Central memory CD8-positive, alpha-beta T cell (primary cell): ENCODE results near the gene SCOC.
A peak's percentile ranks its signal among the peaks of the same experiment; 100 is the strongest.
"Not testable (repeated sequence)": the region's sequence is repeated elsewhere in the genome, so short reads cannot be mapped to it uniquely, and the experiment has no call there.

Experiments used
- ATAC-seq: fragments of 150-1000 bp; cut with Tn5 transposase; replicated peaks from 2 replicates; pipeline ENCODE4 v1.10.0; 2022; ENCODE audit warnings: mild to moderate bottlenecking, moderate FRiP score, moderate number of reproducible peaks; ENCODE audit not compliant: poor library complexity, severe bottlenecking; ENCODE audit errors: extremely low read depth
- DNase-seq, 2 donors: peaks; one replicate each; pipeline ENCODE4 v3.0.0; 2021; ENCODE audit warnings: low spot score in 2 of 2
- H3K27ac Mint-ChIP-seq: one replicate; pipeline ENCODE4 v1.8.0; 2022; ENCODE audit warnings: low read depth, mild to moderate bottlenecking, moderate library complexity, mixed read lengths
- H3K27me3 Mint-ChIP-seq: one replicate; pipeline ENCODE4 v1.8.0; 2022; ENCODE audit warnings: mixed read lengths
- H3K36me3 Mint-ChIP-seq: one replicate; pipeline ENCODE4 v1.8.0; 2022; ENCODE audit warnings: mild to moderate bottlenecking, moderate library complexity, mixed read lengths; ENCODE audit not compliant: insufficient read depth
- H3K4me1 Mint-ChIP-seq: one replicate; pipeline ENCODE4 v1.8.0; 2022; ENCODE audit warnings: mixed read lengths
- H3K4me3 Mint-ChIP-seq: one replicate; pipeline ENCODE4 v1.8.0; 2022; ENCODE audit warnings: mild to moderate bottlenecking, moderate library complexity, mixed read lengths
- H3K9me3 Mint-ChIP-seq: one replicate; pipeline ENCODE4 v1.8.0; 2022; ENCODE audit warnings: mixed read lengths

SCOC gene

GRCh38 chr4:140368686-140369085, 4.8 kb upstream of the SCOC start:
- Mint-ChIP-seq H3K9me3 (no peaks in the 10 kb centered on the region), H3K4me1 (no peaks in the 10 kb centered on the region), H3K4me3 (no peak overlapping the region), H3K36me3 (no peaks in the 10 kb centered on the region), H3K27ac (no peak overlapping the region), H3K27me3 (no peaks in the 10 kb centered on the region)
- no peak for ATAC-seq
- DNase-seq: no peak

- H3K27me3 Mint-ChIP-seq: no peaks in the 10 kb centered on the region
- ATAC-seq (peak; percentile 75), DNase-seq (peak in 1 of 2 donors; percentile 33)
- H3K4me1 Mint-ChIP-seq: peaks cover 35% of the 10 kb centered on the region
- H3K4me3 Mint-ChIP-seq: no peak overlapping the region
- no peaks in the 10 kb centered on the region for H3K9me3 Mint-ChIP-seq
- no peak overlapping the region for H3K27ac Mint-ChIP-seq
- no peaks in the 10 kb centered on the region for H3K36me3 Mint-ChIP-seq
Measured at GRCh38 chr4:140372751-140373327, 607 bp upstream of the SCOC start.

GRCh38 chr4:140374130-140374477, 658 bp downstream of the SCOC start:
- peaks cover 35% of the 10 kb centered on the region for H3K4me1 Mint-ChIP-seq
- H3K4me3 Mint-ChIP-seq: no peak overlapping the region
- H3K27me3 Mint-ChIP-seq: no peaks in the 10 kb centered on the region
- no peak for DNase-seq
- no peak for ATAC-seq
- H3K9me3 Mint-ChIP-seq: no peaks in the 10 kb centered on the region
- no peaks in the 10 kb centered on the region for H3K36me3 Mint-ChIP-seq
- no peak overlapping the region for H3K27ac Mint-ChIP-seq

GRCh38 chr4:140382732-140383131, 9.3 kb downstream of the SCOC start:
- DNase-seq (no peak), ATAC-seq (no peak)
- Mint-ChIP-seq H3K27me3 (no peaks in the 10 kb centered on the region), H3K9me3 (no peaks in the 10 kb centered on the region), H3K27ac (no peak overlapping the region), H3K4me1 (no peaks in the 10 kb centered on the region), H3K4me3 (no peak overlapping the region), H3K36me3 (peaks cover 7% of the 10 kb centered on the region)

- ATAC-seq (no peak), DNase-seq (no peak)
- Mint-ChIP-seq H3K27me3 (peaks cover 28% of the 10 kb centered on the region), H3K9me3 (no peaks in the 10 kb centered on the region), H3K36me3 (peaks cover 3% of the 10 kb centered on the region), H3K27ac (no peak overlapping the region), H3K4me3 (no peak overlapping the region), H3K4me1 (no peaks in the 10 kb centered on the region)
Measured at GRCh38 chr4:140388015-140388414, 14.6 kb downstream of the SCOC start.

GRCh38 chr4:140395668-140396067, 22.2 kb downstream of the SCOC start:
- H3K4me1 Mint-ChIP-seq: no peaks in the 10 kb centered on the region
- H3K36me3 Mint-ChIP-seq: no peaks in the 10 kb centered on the region
- H3K9me3 Mint-ChIP-seq: no peaks in the 10 kb centered on the region
- peaks cover 52% of the 10 kb centered on the region for H3K27me3 Mint-ChIP-seq
- no peak for DNase-seq
- no peak for ATAC-seq
- no peak overlapping the region for H3K4me3 Mint-ChIP-seq
- no peak overlapping the region for H3K27ac Mint-ChIP-seq

- H3K36me3 Mint-ChIP-seq: no peaks in the 10 kb centered on the region
Measured at GRCh38 chr4:140400111-140400510, 26.7 kb downstream of the SCOC start.

GRCh38 chr4:140406292-140406691, 32.8 kb downstream of the SCOC start:
- Mint-ChIP-seq H3K4me3 (no peak overlapping the region), H3K36me3 (no peaks in the 10 kb centered on the region), H3K4me1 (no peaks in the 10 kb centered on the region), H3K27ac (no peak overlapping the region), H3K9me3 (no peaks in the 10 kb centered on the region), H3K27me3 (peaks cover 43% of the 10 kb centered on the region)
- ATAC-seq (no peak), DNase-seq (no peak)

More at GRCh38 chr4:140400111-140400510, 26.7 kb downstream of the SCOC start:
- no peak overlapping the region for H3K27ac Mint-ChIP-seq
- peaks cover 34% of the 10 kb centered on the region for H3K27me3 Mint-ChIP-seq
- no peaks in the 10 kb centered on the region for H3K9me3 Mint-ChIP-seq
- H3K4me1 Mint-ChIP-seq: no peaks in the 10 kb centered on the region
- DNase-seq (no peak), ATAC-seq (no peak)
- no peak overlapping the region for H3K4me3 Mint-ChIP-seq

GRCh38 chr4:140408974-140409373, 35.5 kb downstream of the SCOC start:
- H3K9me3 Mint-ChIP-seq: no peaks in the 10 kb centered on the region
- ATAC-seq (no peak), DNase-seq (no peak)
- peaks cover 62% of the 10 kb centered on the region for H3K27me3 Mint-ChIP-seq
- H3K27ac Mint-ChIP-seq: no peak overlapping the region
- no peaks in the 10 kb centered on the region for H3K36me3 Mint-ChIP-seq
- no peak overlapping the region for H3K4me3 Mint-ChIP-seq
- H3K4me1 Mint-ChIP-seq: no peaks in the 10 kb centered on the region

GRCh38 chr4:140413130-140413969, 39.9 kb downstream of the SCOC start:
- not testable (repeated sequence) for ATAC-seq, DNase-seq, H3K4me3 Mint-ChIP-seq, H3K27ac Mint-ChIP-seq, H3K36me3 Mint-ChIP-seq, H3K4me1 Mint-ChIP-seq, H3K9me3 Mint-ChIP-seq
- H3K27me3 Mint-ChIP-seq: peaks cover 39% of the 10 kb centered on the region

- Mint-ChIP-seq H3K27me3 (peaks cover 55% of the 10 kb centered on the region), H3K27ac (no peak overlapping the region), H3K36me3 (no peaks in the 10 kb centered on the region), H3K4me1 (peaks cover 6% of the 10 kb centered on the region), H3K4me3 (no peak overlapping the region), H3K9me3 (no peaks in the 10 kb centered on the region)
- ATAC-seq (no peak), DNase-seq (no peak)
Measured at GRCh38 chr4:140423106-140423505, 49.7 kb downstream of the SCOC start.

- peaks cover 6% of the 10 kb centered on the region for H3K4me1 Mint-ChIP-seq
- H3K4me3 Mint-ChIP-seq: peak overlapping the region; percentile 78
- DNase-seq (no peak), ATAC-seq (no peak)
- H3K27me3 Mint-ChIP-seq: peaks cover 82% of the 10 kb centered on the region
- no peak overlapping the region for H3K27ac Mint-ChIP-seq
- H3K9me3 Mint-ChIP-seq: no peaks in the 10 kb centered on the region
- H3K36me3 Mint-ChIP-seq: no peaks in the 10 kb centered on the region
Measured at GRCh38 chr4:140426610-140427105, 53.2 kb downstream of the SCOC start.
